HS-27A (cell line): ENCODE measurements around the gene CTIF.

ENCODE experiments used
- DNase-seq: peaks from one replicate; pipeline ENCODE4 v3.0.0-alpha.2; 2012; ENCODE audit warnings: low read depth, missing footprints

Gene CTIF

GRCh38 chr18:48667276-48668254, 128.7 kb downstream of the CTIF start:
- DNase-seq = no peak

DNA sequence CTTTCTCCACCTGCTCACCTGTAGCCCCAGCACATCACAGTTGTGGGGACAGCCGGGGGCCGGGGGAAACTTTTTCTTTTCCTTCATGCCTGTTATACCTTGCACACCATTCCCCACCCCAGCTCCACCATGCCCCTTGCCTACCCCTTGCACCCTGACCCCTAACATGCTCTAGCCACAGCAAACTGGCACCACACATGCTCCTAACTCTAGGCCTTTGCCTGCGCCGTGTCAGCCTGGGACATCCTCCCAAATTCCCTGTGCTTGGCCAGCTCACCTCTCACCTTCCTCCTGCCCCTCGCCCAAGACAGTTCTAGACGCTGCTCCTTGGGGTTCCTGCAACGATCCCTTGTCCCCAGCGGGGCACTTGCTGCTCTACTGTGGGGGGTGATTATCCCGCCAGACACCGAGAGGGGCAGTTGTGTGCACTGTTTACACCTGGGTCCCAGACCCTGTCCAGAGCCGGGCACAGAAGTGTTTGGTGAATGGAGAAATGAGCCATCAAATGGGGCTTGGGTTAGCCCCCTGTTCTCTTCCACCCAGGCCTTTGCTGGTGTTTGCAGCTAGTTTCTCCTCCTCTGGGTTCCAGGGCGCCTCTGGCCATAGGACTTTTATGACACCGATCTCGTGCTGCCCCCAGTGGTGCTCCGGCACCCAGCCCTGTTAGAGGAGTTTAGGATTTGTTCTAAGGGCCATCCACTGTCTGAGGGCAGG, 129.8 kb downstream of the CTIF start:
- no peak for DNase-seq

DNA sequence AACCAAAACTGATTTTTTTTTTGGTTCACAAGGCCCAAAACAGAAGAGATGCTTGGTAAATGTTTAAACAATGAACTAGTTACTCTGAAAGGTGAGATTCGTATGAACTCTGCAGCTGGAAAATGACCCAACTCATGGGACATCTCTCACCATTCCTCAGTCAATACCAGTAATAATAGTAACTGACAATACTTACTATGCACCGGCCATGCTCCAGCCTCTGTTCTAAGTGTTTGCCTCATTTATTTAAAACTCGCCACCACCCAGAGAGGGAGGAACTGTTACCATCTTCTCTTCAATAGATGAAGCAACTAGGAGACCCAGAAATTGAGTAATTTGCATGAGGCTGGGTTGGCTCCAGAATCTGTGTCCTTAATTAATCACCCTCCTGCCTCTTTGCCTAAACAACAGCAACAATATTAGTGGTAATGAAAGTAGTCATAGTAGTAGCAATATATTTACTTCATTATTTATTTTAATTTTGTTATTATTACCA, 130.4 kb downstream of the CTIF start:
- no peak for DNase-seq

- no peak for DNase-seq
Measured at GRCh38 chr18:48669991-48670750, 131.3 kb downstream of the CTIF start.

GRCh38 chr18:48670751-48671560, 132.1 kb downstream of the CTIF start:
- DNase-seq = no peak

DNA sequence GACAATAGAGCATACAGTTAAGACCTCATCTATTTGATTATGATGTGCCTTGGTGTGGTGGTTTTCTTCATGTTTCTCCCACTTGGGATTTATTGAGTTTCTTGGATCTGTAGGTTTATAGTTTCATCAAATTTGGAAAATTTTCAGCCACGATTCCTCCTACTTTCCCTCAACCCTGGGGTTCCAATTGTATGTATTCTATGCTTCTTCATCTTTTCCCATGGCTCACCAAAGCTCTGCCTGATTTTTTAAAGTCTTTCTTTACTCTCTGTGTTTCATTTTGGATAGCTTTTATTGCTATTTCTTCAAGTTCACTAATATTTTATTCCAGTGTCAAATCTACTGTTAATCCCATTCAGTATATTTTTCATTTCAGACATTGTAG, 132.7 kb downstream of the CTIF start:
- no peak for DNase-seq

DNA sequence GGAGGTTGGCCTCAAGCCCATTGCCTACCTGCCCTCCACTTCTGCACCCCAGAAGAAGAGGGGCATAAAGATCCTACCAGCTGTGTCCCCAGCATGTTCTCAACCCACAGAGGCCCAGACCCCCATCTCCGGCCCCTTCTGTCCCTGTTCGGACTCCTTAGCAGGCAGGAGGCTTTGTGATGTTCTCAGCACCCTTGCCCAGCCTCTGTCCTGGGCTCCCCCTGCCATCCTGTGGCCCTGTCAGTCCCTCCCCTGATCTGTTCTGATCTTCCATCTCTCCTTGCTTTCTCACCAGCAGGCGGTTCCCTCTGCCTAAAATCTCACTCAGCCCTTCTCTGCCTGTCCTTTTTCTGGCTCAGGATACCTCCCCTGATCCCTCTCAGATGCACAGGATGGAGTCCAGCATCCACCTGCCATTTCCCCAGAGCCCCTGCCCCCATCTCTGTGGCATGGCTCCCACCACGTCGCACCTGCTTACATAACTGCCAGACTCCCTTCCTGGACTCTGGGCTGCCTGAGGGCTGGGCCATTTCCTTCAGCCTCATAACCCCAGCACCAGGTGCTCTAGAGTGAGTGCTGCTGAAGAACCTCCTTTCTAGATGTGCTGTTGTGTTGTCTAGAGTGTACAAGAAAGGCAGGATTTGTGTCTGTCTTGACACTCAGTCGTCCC, 134.0 kb downstream of the CTIF start:
- no peak for DNase-seq

- DNase-seq = no peak
Measured at GRCh38 chr18:48673456-48673852, 134.6 kb downstream of the CTIF start.

DNA sequence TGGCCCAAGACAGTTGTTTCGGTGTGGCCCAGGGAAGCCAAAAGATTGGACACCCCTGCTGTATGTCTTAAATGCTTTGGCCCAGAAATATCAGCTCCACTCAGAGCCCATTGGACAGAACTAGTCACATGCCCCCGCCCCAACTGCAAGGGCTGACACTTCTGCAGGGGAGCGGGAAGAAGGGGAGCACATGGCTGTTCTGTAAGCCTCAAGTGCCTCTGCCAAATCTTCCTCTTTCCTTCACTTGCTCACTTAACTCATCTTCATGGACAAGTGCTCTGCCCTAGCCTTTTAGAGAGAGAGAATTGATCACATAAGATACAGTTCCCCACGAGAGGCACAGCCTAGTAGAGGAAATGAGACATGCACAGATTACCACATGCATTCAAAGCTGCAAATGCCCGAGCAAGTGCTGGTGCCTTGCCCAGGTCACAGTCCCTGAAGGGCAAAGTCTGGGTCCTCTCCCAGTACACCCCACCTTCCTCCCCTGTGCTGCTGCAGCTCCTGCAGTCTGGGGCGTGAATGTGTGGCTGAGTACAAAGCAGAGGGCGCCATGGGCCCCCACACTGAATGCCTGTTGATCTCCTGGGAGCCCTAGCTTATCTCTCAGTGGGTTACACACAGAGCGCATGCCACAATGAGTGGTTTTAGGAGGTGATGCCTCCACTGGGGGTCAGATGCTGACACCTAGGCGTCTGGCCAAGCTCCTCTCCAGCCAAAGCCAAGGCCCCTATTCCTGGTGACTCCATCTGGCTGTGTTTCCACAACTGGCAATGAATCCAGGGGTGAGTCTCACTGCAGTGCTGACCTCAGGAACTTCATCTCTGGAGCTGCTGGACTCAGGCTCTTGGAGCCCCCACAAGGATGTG, 135.3 kb downstream of the CTIF start:
- DNase-seq = no peak

GRCh38 chr18:48674758-48675351, 136.0 kb downstream of the CTIF start:
- DNase-seq = no peak

DNA sequence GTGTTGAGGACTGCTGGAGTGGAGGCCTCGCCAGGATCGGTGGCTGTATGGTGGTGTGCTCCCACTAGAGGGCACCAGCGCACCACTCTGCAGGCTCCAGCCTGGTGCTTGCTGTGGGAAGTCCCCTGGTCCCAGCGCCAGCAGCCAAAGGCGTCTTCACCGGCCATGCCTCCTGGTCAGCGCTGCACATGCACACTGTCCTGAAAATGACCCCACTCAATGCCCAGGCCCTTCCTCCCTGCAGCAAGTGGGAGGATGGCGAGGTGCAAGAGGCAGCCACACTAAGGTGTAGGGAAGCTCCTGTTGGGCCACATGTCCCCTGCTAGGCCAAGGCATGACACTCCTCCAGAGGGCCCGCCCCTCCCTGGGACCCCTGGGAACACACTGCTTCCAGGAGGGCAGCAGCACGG, 136.5 kb downstream of the CTIF start:
- no peak for DNase-seq

DNA sequence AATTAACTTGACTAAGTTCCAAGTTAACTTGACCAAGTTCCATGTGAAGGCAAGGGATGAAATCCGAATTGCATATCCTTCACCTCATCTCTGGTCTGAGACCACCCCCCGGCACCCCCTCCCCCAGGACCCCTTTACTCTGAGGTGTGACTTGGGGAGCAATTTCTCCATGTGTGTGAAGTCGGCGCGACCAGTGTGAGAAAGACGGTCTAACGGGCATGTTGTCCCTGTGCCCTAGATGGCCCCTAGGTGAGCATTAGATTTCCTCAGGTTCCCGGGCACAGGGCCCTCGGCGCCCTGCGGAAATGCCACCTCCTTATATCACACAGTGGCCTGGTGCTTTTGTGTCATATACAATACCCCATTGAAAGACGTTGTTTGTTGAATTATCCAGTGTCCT, 137.1 kb downstream of the CTIF start:
- no peak for DNase-seq

- no peak for DNase-seq
Measured at GRCh38 chr18:48676346-48676745, 137.5 kb downstream of the CTIF start.

DNA sequence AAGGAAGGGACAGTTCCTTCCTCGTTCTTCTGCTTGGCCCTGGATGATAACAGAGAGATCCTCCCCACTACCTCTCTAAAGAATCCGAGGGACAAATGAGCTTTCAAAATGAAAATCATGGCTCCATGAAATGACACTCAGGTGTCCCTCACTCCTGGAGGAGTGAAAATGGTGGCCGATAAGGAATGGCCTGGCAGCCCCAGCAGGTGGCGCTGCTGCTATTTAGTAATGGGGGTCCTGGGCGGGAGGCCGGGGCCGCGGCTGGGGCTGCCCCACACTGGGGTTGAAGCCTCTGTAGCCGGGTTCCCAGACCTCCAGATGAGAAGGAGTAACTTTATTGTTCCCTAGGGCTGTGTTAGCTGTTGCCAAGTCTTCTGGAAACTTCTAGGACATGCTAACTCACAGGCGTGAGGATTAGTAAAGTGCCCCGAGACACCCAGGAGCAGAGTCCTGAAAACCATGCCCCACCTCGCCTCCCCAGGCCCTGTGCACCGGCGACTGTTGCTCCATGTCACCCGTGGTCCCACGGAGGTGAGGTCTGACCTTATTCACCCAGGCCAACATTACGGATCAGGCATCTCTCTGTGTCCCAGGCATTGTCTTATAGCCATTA, 138.0 kb downstream of the CTIF start:
- DNase-seq = no peak

GRCh38 chr18:48678237-48679115, 139.6 kb downstream of the CTIF start:
- no peak for DNase-seq

DNA sequence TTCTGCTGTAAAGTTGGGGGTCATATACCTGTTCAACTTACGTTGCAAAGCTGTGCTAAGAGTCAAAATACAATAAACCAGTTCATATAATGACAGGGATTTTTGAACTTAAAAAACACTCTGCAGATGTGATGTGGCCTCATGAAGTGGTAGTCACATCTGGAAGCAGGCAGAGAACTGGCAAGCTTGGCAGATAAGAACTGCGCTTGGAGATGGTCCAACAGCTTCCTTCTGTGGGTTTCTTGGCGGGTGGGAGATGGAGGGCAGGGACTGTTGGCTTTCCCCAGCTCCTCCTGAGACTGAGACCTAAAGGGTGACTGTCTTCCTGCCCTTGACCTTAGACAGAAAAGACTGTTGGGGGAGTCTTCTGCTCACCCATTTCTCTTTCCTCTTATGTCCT, 140.4 kb downstream of the CTIF start:
- no peak for DNase-seq

GRCh38 chr18:48680339-48681250, 141.8 kb downstream of the CTIF start:
- no peak for DNase-seq
